ENCODE data around the gene SOAT2.

The SOAT2 gene

GRCh38 chr12:53115112-53115890 is 12.0 kb downstream of the SOAT2 start:
- H3K27me3 ChIP-seq (replicated peaks; ENCODE audit: insufficient read depth, low read length) = no peaks in the 10 kb centered on the region
- H3K27ac ChIP-seq (ENCODE audit: low read length) = no peak overlapping the region
- DNase-seq = no peak

DNA sequence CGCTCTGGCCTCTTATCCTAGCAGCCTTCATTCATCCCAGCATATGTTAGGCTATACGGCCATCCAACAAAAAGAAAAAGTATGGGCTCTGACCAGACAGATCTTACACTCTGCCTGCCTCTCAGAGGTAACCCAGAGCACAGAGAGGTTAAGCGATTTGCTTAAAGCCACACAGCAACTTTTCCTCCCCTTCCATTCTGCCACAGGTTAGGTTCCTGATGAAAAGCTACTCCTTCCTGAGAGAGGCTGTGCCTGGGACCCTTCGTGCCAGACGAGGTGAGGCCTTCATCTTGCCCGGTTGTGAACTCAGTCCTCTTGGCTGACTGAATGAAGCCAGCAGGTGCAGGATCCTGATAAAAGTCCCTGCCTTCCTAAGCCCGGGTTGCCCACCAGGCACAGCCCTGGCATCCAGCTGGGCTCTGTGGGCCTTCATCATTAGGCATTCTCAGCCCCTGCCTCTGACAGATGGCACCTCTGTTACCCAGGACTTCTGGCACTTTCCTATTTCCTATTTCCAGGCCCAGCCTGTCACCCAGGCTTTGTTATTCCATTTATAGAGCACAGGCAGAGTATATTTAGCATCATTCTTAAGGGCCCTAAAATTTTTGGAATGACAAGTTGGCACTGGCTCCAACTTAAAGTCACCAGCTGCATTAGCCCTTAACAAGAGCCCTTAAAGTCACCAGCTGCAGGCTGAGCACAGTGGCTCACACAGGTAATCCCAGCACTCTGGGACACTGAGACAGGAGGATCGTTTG is 12.8 kb downstream of the SOAT2 start:
- TF ChIP-seq EZH2 (optimal IDR thresholded peaks at IDR 0.05; ENCODE audit: low read depth, low read length) (no peak), EZH2phosphoT487 (IDR thresholded peaks at IDR 0.05; ENCODE audit: low read length) (no peak), CTCF (IDR thresholded peaks at IDR 0.05; ENCODE audit: low read length) (no peak)
- Histone ChIP-seq H3K9ac (ENCODE audit: low read length) (no peak overlapping the region), H3K9me2 (replicated peaks; ENCODE audit: insufficient read depth, low read length) (no peaks in the 10 kb centered on the region), H3K4me1 (ENCODE audit: low read length) (no peaks in the 10 kb centered on the region), H3K4me3 (ENCODE audit: low read length) (no peak overlapping the region), H3K27ac (ENCODE audit: low read length) (no peak overlapping the region), H3K79me2 (ENCODE audit: low read length) (no peaks in the 10 kb centered on the region), H2AFZ (ENCODE audit: low read length) (no peak overlapping the region), H3F3A (ENCODE audit: insufficient read depth, low read length) (no peaks in the 10 kb centered on the region), H3K27me3 (replicated peaks; ENCODE audit: insufficient read depth, low read length) (no peaks in the 10 kb centered on the region), H3K9me3 (replicated peaks; ENCODE audit: insufficient read depth, low read length) (no peaks in the 10 kb centered on the region), H4K20me1 (ENCODE audit: insufficient read depth, low read length) (no peaks in the 10 kb centered on the region), H3K36me3 (replicated peaks; ENCODE audit: insufficient read depth, low read length) (no peaks in the 10 kb centered on the region), H3K4me2 (ENCODE audit: low read depth, low read length) (no peak overlapping the region)
- no peak for DNase-seq

More at GRCh38 chr12:53115112-53115890, 12.0 kb downstream of the SOAT2 start:
- H3K9me2 ChIP-seq (replicated peaks; ENCODE audit: insufficient read depth, low read length) = no peaks in the 10 kb centered on the region
- no peak for TF ChIP-seq EZH2phosphoT487 (IDR thresholded peaks at IDR 0.05; ENCODE audit: low read length)
- no peak for TF ChIP-seq EZH2 (optimal IDR thresholded peaks at IDR 0.05; ENCODE audit: low read depth, low read length)
- no peak for TF ChIP-seq CTCF (IDR thresholded peaks at IDR 0.05; ENCODE audit: low read length)
- H4K20me1 ChIP-seq (ENCODE audit: insufficient read depth, low read length) = no peaks in the 10 kb centered on the region
- H3F3A ChIP-seq (ENCODE audit: insufficient read depth, low read length) = no peaks in the 10 kb centered on the region
- no peaks in the 10 kb centered on the region for H3K9me3 ChIP-seq (replicated peaks; ENCODE audit: insufficient read depth, low read length)
- no peak overlapping the region for H2AFZ ChIP-seq (ENCODE audit: low read length)
- no peak overlapping the region for H3K9ac ChIP-seq (ENCODE audit: low read length)
- H3K79me2 ChIP-seq (ENCODE audit: low read length) = no peaks in the 10 kb centered on the region
- no peaks in the 10 kb centered on the region for H3K4me1 ChIP-seq (ENCODE audit: low read length)
- no peak overlapping the region for H3K4me3 ChIP-seq (ENCODE audit: low read length)
- H3K36me3 ChIP-seq (replicated peaks; ENCODE audit: insufficient read depth, low read length) = no peaks in the 10 kb centered on the region
- H3K4me2 ChIP-seq (ENCODE audit: low read depth, low read length) = no peak overlapping the region

- no peak for TF ChIP-seq EZH2 (optimal IDR thresholded peaks at IDR 0.05; ENCODE audit: low read depth, low read length)
- TF ChIP-seq CTCF (IDR thresholded peaks at IDR 0.05; ENCODE audit: low read length) = no peak
- no peak for TF ChIP-seq EZH2phosphoT487 (IDR thresholded peaks at IDR 0.05; ENCODE audit: low read length)
Observed at GRCh38 chr12:53118751-53119300, 15.5 kb downstream of the SOAT2 start.

More at GRCh38 chr12:53118751-53119300, 15.5 kb downstream of the SOAT2 start:
- Histone ChIP-seq H3K27ac (ENCODE audit: low read length) (no peak overlapping the region), H3K79me2 (ENCODE audit: low read length) (no peaks in the 10 kb centered on the region), H3K9me2 (replicated peaks; ENCODE audit: insufficient read depth, low read length) (no peaks in the 10 kb centered on the region), H3K9ac (ENCODE audit: low read length) (no peak overlapping the region), H3K36me3 (replicated peaks; ENCODE audit: insufficient read depth, low read length) (no peaks in the 10 kb centered on the region), H3K4me2 (ENCODE audit: low read depth, low read length) (no peak overlapping the region), H3F3A (ENCODE audit: insufficient read depth, low read length) (no peaks in the 10 kb centered on the region), H3K9me3 (replicated peaks; ENCODE audit: insufficient read depth, low read length) (no peaks in the 10 kb centered on the region), H3K4me1 (ENCODE audit: low read length) (no peaks in the 10 kb centered on the region), H4K20me1 (ENCODE audit: insufficient read depth, low read length) (no peaks in the 10 kb centered on the region), H3K27me3 (replicated peaks; ENCODE audit: insufficient read depth, low read length) (no peaks in the 10 kb centered on the region), H3K4me3 (ENCODE audit: low read length) (no peak overlapping the region), H2AFZ (ENCODE audit: low read length) (no peak overlapping the region)
- DNase-seq = no peak
